K562 (cell line): ENCODE data around the gene LMLN. TPM values are rescaled to one million over a fixed set of nuclear protein-coding genes. Genes with fewer than 3 reads are reported as not detected.
A peak's percentile ranks its signal among the peaks of the same experiment; 100 is the strongest.

ENCODE experiments used
- BACH1 ChIP-seq: fragments of 200-800 bp; sonication (Bioruptor generic); IDR thresholded peaks from 2 replicates; pipeline ENCODE4 v1.6.1; 2016; ENCODE audit warnings: missing genetic modification characterization, missing compliant biosample characterization
- CC2D1A ChIP-seq: fragments of 450-650 bp; IDR thresholded peaks from 2 replicates; pipeline ENCODE4 v1.6.1; 2017; ENCODE audit warnings: mild to moderate bottlenecking
- E2F8 ChIP-seq: fragments of 450-650 bp; IDR thresholded peaks from 2 replicates; pipeline ENCODE4 v1.7.1; 2018; ENCODE audit warnings: mild to moderate bottlenecking, low read depth; ENCODE audit not compliant: partially characterized antibody
- LARP7 ChIP-seq: fragments of 450-650 bp; IDR thresholded peaks from 2 replicates; pipeline ENCODE4 v1.6.1; 2016
- MXD1 ChIP-seq: fragments of 250-450 bp; sonication (Bioruptor Pico); IDR thresholded peaks from 2 replicates; pipeline ENCODE4 v1.8.0; 2021; ENCODE audit warnings: borderline replicate concordance, mild to moderate bottlenecking, moderate library complexity; ENCODE audit not compliant: poor library complexity, severe bottlenecking
- MYNN ChIP-seq, 2 experiments: sonication (generic); formaldehyde crosslinking in 1 of 2; IDR thresholded peaks; 2 replicates each; pipeline versions ENCODE4 v1.5.0 to v1.6.1; 2016 to 2020; ENCODE audit warnings: antibody characterized with exemption in 1 of 2, missing genetic modification reagents in 1 of 2
- NR2F6 ChIP-seq: fragments of 450-650 bp; formaldehyde crosslinking; IDR thresholded peaks from 2 replicates; pipeline ENCODE4 v1.4.0; 2020; ENCODE audit warnings: mild to moderate bottlenecking
- RAD21 ChIP-seq, 2 experiments: fragments of 250-450 bp in 1 of 2; fragments of 450-650 bp in 1 of 2; sonication (Bioruptor Pico) in 1 of 2; formaldehyde crosslinking in 1 of 2; IDR thresholded peaks in 1 of 2; conservative IDR thresholded peaks in 1 of 2; 2 replicates each; pipeline versions ENCODE4 v1.4.0 to v1.8.0; 2020 to 2022; ENCODE audit warnings: mild to moderate bottlenecking in 2 of 2, moderate library complexity in 1 of 2
- SMARCA5 ChIP-seq: fragments of 450-650 bp; IDR thresholded peaks from 2 replicates; pipeline ENCODE4 v1.6.1; 2016
- STAT5A ChIP-seq: IDR thresholded peaks from 2 replicates; pipeline ENCODE4 v1.6.1; 2012; ENCODE audit warnings: low read length, inconsistent platforms, borderline replicate concordance
- TSC22D4 ChIP-seq: fragments of 450-650 bp; IDR thresholded peaks from 2 replicates; pipeline ENCODE4 v1.6.1; 2016; ENCODE audit warnings: missing genetic modification characterization, missing biosample characterization, control low read depth
- ZBTB33 ChIP-seq: sonication (generic); formaldehyde crosslinking; IDR thresholded peaks from 2 replicates; pipeline ENCODE4 v1.8.1; 2023; ENCODE audit warnings: mild to moderate bottlenecking, missing genetic modification reagents
- ZNF124 ChIP-seq: sonication (generic); formaldehyde crosslinking; IDR thresholded peaks from 2 replicates; pipeline ENCODE4 v1.8.1; 2022; ENCODE audit warnings: missing genetic modification reagents
- ZNF324 ChIP-seq: fragments of 250-450 bp; sonication (Bioruptor Pico); IDR thresholded peaks from 2 replicates; pipeline ENCODE4 v1.4.0; 2020; ENCODE audit warnings: mild to moderate bottlenecking
- ZNF644 ChIP-seq: fragments of 200-800 bp; sonication (Bioruptor generic); IDR thresholded peaks from 2 replicates; pipeline ENCODE4 v1.6.1; 2016; ENCODE audit warnings: low read depth, missing genetic modification characterization, missing compliant biosample characterization
- polyA plus RNA-seq, 8 experiments: library from polyadenylated mRNA; depleted of rRNA in 4 of 8; stranded (reverse) in 5 of 8; unstranded in 3 of 8; fragments of >200 nt; fragmentation: Nextera tagmentation in 2 of 8; fragmentation: Illumina TruSeq in 1 of 8; extraction: Ambion mirVana in 2 of 8; extraction: Trizol in 1 of 8; gene quantifications; 2 replicates each; pipeline versions ENCODE4 v1.2.1 to v1.2.3, GENCODE V29; 2011 to 2014; ENCODE audit warnings: inconsistent platforms in 1 of 8, missing spikeins in 1 of 8
- total RNA-seq, 7 experiments: library from RNA; depleted of rRNA in 6 of 7; stranded (reverse); fragments of >200 nt in 6 of 7; fragmentation: Illumina TruSeq in 2 of 7; extraction: Trizol in 2 of 7; gene quantifications; 2 replicates each; pipeline versions ENCODE4 v1.2.1 to v1.2.3, GENCODE V29; 2011 to 2021; ENCODE audit warnings: low replicate concordance in 1 of 7
- TF ChIP-seq, protein P1 (sequence below): fragments of 250-450 bp; sonication (Bioruptor Pico); IDR thresholded peaks from 2 replicates; pipeline ENCODE4 v1.8.0; 2022; ENCODE audit warnings: moderate library complexity, mild to moderate bottlenecking, inconsistent platforms
- TF ChIP-seq, protein P2 (sequence below): IDR thresholded peaks from 2 replicates; pipeline ENCODE4 v1.6.1; 2014; ENCODE audit warnings: antibody characterized with exemption
- TF ChIP-seq, protein P3 (sequence below): fragments of 450-650 bp; IDR thresholded peaks from 2 replicates; pipeline ENCODE4 v1.6.1; 2016; ENCODE audit warnings: mild to moderate bottlenecking

The LMLN gene
- total and polyA plus RNA-seq, 9 of the 15 experiments (the other 6 are each of a cell fraction or from before 2014, with no cell fraction given), result 2.2 to 15.9 (median 6.9) TPM

- TF ChIP-seq MXD1, result no peak
- no peak for TF ChIP-seq SMARCA5
- TF ChIP-seq ZNF324, result no peak
- no peak for TF ChIP-seq BACH1 (tag)
- no peak for TF ChIP-seq RAD21 (CRISPR knock-in tag; conservative IDR thresholded peaks at IDR 0.05 in 1 of 2, IDR thresholded peaks at IDR 0.05 in 1 of 2)
- no peak for TF ChIP-seq ZNF644
- TF ChIP-seq, protein P1, sequence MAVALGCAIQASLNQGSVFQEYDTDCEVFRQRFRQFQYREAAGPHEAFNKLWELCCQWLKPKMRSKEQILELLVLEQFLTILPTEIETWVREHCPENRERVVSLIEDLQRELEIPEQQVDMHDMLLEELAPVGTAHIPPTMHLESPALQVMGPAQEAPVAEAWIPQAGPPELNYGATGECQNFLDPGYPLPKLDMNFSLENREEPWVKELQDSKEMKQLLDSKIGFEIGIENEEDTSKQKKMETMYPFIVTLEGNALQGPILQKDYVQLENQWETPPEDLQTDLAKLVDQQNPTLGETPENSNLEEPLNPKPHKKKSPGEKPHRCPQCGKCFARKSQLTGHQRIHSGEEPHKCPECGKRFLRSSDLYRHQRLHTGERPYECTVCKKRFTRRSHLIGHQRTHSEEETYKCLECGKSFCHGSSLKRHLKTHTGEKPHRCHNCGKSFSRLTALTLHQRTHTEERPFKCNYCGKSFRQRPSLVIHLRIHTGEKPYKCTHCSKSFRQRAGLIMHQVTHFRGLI (CRISPR knock-in tag), result no peak
- TF ChIP-seq NR2F6 (CRISPR knock-in tag), result no peak
- TF ChIP-seq, protein P2, sequence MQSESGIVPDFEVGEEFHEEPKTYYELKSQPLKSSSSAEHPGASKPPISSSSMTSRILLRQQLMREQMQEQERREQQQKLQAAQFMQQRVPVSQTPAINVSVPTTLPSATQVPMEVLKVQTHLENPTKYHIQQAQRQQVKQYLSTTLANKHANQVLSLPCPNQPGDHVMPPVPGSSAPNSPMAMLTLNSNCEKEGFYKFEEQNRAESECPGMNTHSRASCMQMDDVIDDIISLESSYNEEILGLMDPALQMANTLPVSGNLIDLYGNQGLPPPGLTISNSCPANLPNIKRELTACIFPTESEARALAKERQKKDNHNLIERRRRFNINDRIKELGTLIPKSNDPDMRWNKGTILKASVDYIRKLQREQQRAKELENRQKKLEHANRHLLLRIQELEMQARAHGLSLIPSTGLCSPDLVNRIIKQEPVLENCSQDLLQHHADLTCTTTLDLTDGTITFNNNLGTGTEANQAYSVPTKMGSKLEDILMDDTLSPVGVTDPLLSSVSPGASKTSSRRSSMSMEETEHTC, result no peak
- no peak for TF ChIP-seq LARP7
- TF ChIP-seq ZNF124 (CRISPR knock-in tag), result no peak
- TF ChIP-seq E2F8, result no peak
- no peak for TF ChIP-seq MYNN (IDR thresholded peaks at IDR 0.05)
- no peak for TF ChIP-seq MYNN (CRISPR knock-in tag; IDR thresholded peaks at IDR 0.05)
- no peak for TF ChIP-seq ZBTB33
- peak; percentile 69; the same call in 1 of the 2 replicates for TF ChIP-seq CC2D1A
- no peak for TF ChIP-seq TSC22D4 (tag)
- peak; percentile 35; the same call in 1 of the 2 replicates for TF ChIP-seq STAT5A
- TF ChIP-seq, protein P3, sequence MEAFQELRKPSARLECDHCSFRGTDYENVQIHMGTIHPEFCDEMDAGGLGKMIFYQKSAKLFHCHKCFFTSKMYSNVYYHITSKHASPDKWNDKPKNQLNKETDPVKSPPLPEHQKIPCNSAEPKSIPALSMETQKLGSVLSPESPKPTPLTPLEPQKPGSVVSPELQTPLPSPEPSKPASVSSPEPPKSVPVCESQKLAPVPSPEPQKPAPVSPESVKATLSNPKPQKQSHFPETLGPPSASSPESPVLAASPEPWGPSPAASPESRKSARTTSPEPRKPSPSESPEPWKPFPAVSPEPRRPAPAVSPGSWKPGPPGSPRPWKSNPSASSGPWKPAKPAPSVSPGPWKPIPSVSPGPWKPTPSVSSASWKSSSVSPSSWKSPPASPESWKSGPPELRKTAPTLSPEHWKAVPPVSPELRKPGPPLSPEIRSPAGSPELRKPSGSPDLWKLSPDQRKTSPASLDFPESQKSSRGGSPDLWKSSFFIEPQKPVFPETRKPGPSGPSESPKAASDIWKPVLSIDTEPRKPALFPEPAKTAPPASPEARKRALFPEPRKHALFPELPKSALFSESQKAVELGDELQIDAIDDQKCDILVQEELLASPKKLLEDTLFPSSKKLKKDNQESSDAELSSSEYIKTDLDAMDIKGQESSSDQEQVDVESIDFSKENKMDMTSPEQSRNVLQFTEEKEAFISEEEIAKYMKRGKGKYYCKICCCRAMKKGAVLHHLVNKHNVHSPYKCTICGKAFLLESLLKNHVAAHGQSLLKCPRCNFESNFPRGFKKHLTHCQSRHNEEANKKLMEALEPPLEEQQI, result peak; percentile 52; the same call in 1 of the 2 replicates
These were observed 132.3 kb downstream of the LMLN start (continued) for GRCh38 chr3:198092276-198092675.
